ENCODE data around the gene PIP5KL1.
A peak's percentile ranks its signal among the peaks of the same experiment; 100 is the strongest.

PIP5KL1 gene

GRCh38 chr9:127934986-127935385 is 4.4 kb upstream of the PIP5KL1 start:
- TF ChIP-seq FOXP2 (optimal IDR thresholded peaks at IDR 0.05; ENCODE audit: control extremely low read depth, extremely low read length, insufficient read depth) (no peak), POLR2AphosphoS5 (IDR thresholded peaks at IDR 0.05; ENCODE audit: borderline replicate concordance, low read depth, low read length) (no peak), EZH2 (IDR thresholded peaks at IDR 0.05) (no peak)
- Histone ChIP-seq H3K4me3 (no peak overlapping the region), H3K36me3 (ENCODE audit: insufficient read depth, low read length) (no peaks in the 10 kb centered on the region; the same call in 1 of the 2 replicates), H3K9me3 (ENCODE audit: low read depth, low read length) (no peaks in the 10 kb centered on the region), H3K27ac (no peak overlapping the region), H3K9ac (ENCODE audit: insufficient read length) (no peak overlapping the region)
- no peak for DNase-seq (ENCODE audit: low read depth, low spot score)

- no peak overlapping the region for H3K4me3 ChIP-seq
- no peaks in the 10 kb centered on the region for H3K9me3 ChIP-seq (ENCODE audit: low read depth, low read length)
- no peak for DNase-seq (ENCODE audit: low read depth, low spot score)
- no peaks in the 10 kb centered on the region; the same call in 1 of the 2 replicates for H3K36me3 ChIP-seq (ENCODE audit: insufficient read depth, low read length)
- TF ChIP-seq FOXP2 (optimal IDR thresholded peaks at IDR 0.05; ENCODE audit: control extremely low read depth, extremely low read length, insufficient read depth) (no peak), POLR2AphosphoS5 (IDR thresholded peaks at IDR 0.05; ENCODE audit: borderline replicate concordance, low read depth, low read length) (no peak), EZH2 (IDR thresholded peaks at IDR 0.05) (no peak)
- H3K9ac ChIP-seq (ENCODE audit: insufficient read length) = no peak overlapping the region
- H3K27ac ChIP-seq = no peak overlapping the region
Measured at GRCh38 chr9:127934248-127934647, 3.7 kb upstream of the PIP5KL1 start.

DNA sequence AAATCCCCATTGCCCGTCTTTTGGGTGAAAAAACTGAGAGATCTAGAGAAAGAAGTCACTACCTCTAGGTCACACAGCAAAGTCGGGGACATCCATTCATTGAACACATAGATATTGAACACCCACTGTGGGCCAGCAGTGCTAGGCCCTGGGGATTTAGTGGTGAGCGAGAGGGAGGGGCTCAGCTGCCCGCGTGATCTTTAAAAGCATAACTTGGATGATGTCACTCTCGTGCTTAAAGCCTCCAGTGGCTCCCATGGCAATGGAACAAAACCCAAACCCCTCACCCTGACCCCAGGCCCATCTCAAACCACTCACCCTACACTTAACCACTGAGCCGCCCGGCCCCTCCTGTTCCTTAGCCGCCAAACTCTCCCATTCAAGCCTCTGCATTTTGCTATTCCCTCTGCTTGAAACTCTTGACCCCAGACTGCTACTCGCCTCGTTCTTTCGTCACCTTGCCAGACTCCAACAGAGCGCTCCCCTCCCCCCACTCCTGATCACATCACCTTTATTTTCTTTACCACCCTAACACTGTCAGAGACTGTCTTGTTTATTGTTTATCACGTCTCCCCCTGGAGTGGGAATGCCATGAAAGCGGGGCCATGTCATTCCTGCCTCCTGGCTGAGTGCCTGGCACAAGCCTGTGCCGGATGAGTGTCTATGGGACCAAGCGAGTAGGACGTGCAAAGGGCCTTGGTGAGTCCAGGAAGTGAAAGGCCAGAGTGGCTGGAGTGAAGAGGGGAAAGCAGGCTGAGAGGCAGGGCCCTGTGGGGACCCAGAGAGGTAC is 710 bp upstream of the PIP5KL1 start:
- no peak for DNase-seq (ENCODE audit: low read depth, low spot score)
- TF ChIP-seq FOXP2 (optimal IDR thresholded peaks at IDR 0.05; ENCODE audit: control extremely low read depth, extremely low read length, insufficient read depth) = no peak
- Histone ChIP-seq H3K9ac (ENCODE audit: insufficient read length) (peak overlapping the region; percentile 37), H3K4me3 (peak overlapping the region; percentile 85), H3K36me3 (ENCODE audit: insufficient read depth, low read length) (no peaks in the 10 kb centered on the region; the same call in 1 of the 2 replicates), H3K9me3 (ENCODE audit: low read depth, low read length) (no peaks in the 10 kb centered on the region), H3K27ac (no peak overlapping the region)

- Histone ChIP-seq H3K4me3 (no peak overlapping the region), H3K9ac (ENCODE audit: insufficient read length) (no peak overlapping the region), H3K9me3 (ENCODE audit: low read depth, low read length) (no peaks in the 10 kb centered on the region), H3K36me3 (ENCODE audit: insufficient read depth, low read length) (no peaks in the 10 kb centered on the region), H3K27ac (no peak overlapping the region)
- no peak for DNase-seq (ENCODE audit: low read depth, low spot score)
- no peak for TF ChIP-seq EZH2 (IDR thresholded peaks at IDR 0.05)
- TF ChIP-seq FOXP2 (optimal IDR thresholded peaks at IDR 0.05; ENCODE audit: control extremely low read depth, extremely low read length, insufficient read depth) = no peak
- no peak for TF ChIP-seq POLR2AphosphoS5 (IDR thresholded peaks at IDR 0.05; ENCODE audit: borderline replicate concordance, low read depth, low read length)
Measured at GRCh38 chr9:127929625-127929979, 975 bp downstream of the PIP5KL1 start.

GRCh38 chr9:127928676-127929624 is 1.6 kb downstream of the PIP5KL1 start:
- Histone ChIP-seq H3K9me3 (ENCODE audit: low read depth, low read length) (no peaks in the 10 kb centered on the region), H3K9ac (ENCODE audit: insufficient read length) (no peak overlapping the region), H3K4me3 (no peak overlapping the region), H3K27ac (no peak overlapping the region), H3K36me3 (ENCODE audit: insufficient read depth, low read length) (no peaks in the 10 kb centered on the region)
- no peak for DNase-seq (ENCODE audit: low read depth, low spot score)
- TF ChIP-seq FOXP2 (optimal IDR thresholded peaks at IDR 0.05; ENCODE audit: control extremely low read depth, extremely low read length, insufficient read depth) (no peak), POLR2AphosphoS5 (IDR thresholded peaks at IDR 0.05; ENCODE audit: borderline replicate concordance, low read depth, low read length) (no peak), EZH2 (IDR thresholded peaks at IDR 0.05) (no peak)

DNA sequence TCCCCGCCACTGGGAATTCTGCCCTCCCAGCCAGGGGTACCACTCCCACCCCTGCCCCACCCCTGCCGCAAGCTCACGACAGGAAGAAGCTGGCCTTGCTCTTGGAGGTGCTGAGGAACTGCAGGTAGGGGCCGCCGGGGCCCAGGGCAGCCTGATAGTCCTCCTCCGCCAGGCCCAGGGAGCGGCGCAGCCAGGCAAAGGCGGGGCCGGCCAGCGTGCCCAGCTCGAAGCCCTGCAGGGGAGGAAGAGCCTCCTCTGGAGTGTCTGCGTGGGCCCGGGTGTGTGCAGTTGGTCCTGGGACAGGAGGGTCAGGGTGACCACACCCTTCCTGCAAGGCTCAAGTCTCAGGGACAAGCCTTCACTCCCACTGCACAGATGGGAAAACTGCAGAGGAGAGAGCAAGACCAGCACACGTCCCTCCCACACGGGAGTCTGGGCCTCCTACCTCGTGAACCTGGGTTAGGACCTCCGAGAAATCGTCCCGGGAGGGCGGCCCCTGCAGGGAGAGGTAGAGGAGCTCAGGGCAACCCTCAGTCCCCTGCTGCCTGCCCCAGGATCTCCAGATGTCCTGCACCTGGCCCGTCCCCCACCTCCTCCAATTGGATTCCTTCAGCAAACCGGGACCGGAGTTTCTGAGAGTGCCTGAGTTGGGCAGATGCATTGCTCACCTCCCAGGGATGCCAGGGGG is 2.4 kb downstream of the PIP5KL1 start:
- TF ChIP-seq FOXP2 (optimal IDR thresholded peaks at IDR 0.05; ENCODE audit: control extremely low read depth, extremely low read length, insufficient read depth) (no peak), POLR2AphosphoS5 (IDR thresholded peaks at IDR 0.05; ENCODE audit: borderline replicate concordance, low read depth, low read length) (no peak), EZH2 (IDR thresholded peaks at IDR 0.05) (no peak)
- Histone ChIP-seq H3K4me3 (no peak overlapping the region), H3K9me3 (ENCODE audit: low read depth, low read length) (no peaks in the 10 kb centered on the region), H3K27ac (no peak overlapping the region), H3K36me3 (ENCODE audit: insufficient read depth, low read length) (no peaks in the 10 kb centered on the region), H3K9ac (ENCODE audit: insufficient read length) (no peak overlapping the region)
- DNase-seq (ENCODE audit: low read depth, low spot score) = no peak

GRCh38 chr9:127927201-127927987 is 3.2 kb downstream of the PIP5KL1 start:
- Histone ChIP-seq H3K4me3 (0 out of 2 replicates have a peak overlapping the region, but pooled peaks have one; percentile 9), H3K9ac (ENCODE audit: insufficient read length) (no peak overlapping the region), H3K9me3 (ENCODE audit: low read depth, low read length) (no peaks in the 10 kb centered on the region), H3K36me3 (ENCODE audit: insufficient read depth, low read length) (no peaks in the 10 kb centered on the region), H3K27ac (no peak overlapping the region)
- no peak for TF ChIP-seq EZH2 (IDR thresholded peaks at IDR 0.05)
- no peak for TF ChIP-seq POLR2AphosphoS5 (IDR thresholded peaks at IDR 0.05; ENCODE audit: borderline replicate concordance, low read depth, low read length)
- TF ChIP-seq FOXP2 (optimal IDR thresholded peaks at IDR 0.05; ENCODE audit: control extremely low read depth, extremely low read length, insufficient read depth) = no peak
- no peak for DNase-seq (ENCODE audit: low read depth, low spot score)

Data from SK-N-MC (cell line).